ENCODE results near the gene CISH. TPM values are rescaled to one million over a fixed set of nuclear protein-coding genes. Genes with fewer than 3 reads are reported as not detected.

CISH gene
- total and polyA plus RNA-seq, 10 of the 15 experiments (the other 5 are each of a cell fraction or from before 2014, with no cell fraction given): 0.21 to 4.4 (median 1.8) TPM

DNA sequence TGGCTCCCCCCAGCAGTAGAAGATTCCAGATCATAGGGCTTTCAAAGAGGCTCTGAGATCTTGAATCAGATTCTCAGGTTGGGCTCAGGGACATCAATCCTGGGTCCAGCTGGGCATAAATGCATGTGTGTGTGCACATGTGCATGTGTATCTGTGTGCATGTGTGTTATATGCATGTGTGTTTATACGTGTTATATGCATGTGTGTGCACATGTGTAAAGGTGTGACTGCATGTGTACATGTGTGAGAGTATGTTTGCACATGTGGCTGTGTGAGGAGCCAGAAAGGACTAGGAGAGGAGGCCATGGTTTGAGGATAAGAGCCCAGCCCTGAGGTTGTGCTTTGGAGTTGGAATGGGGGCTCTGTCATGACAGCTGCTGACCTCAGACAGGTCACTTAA lies 3.6 kb upstream of the CISH start:
- peaks cover 4% of the 10 kb centered on the region for H3K79me2 ChIP-seq (ENCODE audit: control insufficient read depth, insufficient read depth, low read length)
- CTCF ChIA-PET: interaction anchor here (1.2 to 13.9 kb wide), 20 partner anchors 13 to 887 kb away, joined by 3 to 410 read pairs (median 8); partner anchors contain the start of genes C3orf18, DCAF1, HEMK1 and MANF
- BruUV-seq (replicated peaks): no TSS peak
- H3K4me1 ChIP-seq (ENCODE audit: control insufficient read depth, insufficient read depth, low read length): peaks cover 23% of the 10 kb centered on the region
- TF ChIP-seq MTA2 (IDR thresholded peaks at IDR 0.05; ENCODE audit: low read depth): no peak
- TF ChIP-seq POLR2AphosphoS5 (IDR thresholded peaks at IDR 0.05; ENCODE audit: low read length): no peak
- TF ChIP-seq RB1 (IDR thresholded peaks at IDR 0.05; ENCODE audit: borderline replicate concordance): no peak
- H3K27me3 ChIP-seq (replicated peaks in 1 of 2; ENCODE audit: control insufficient read depth in 2 of 2, insufficient read depth in 2 of 2, low read length in 1 of 2): no peaks in the 10 kb centered on the region
- DNase-seq (ENCODE audit: low read depth, low spot score) (no peak), ATAC-seq (no peak), FAIRE-seq (no peak)
- POLR2A ChIA-PET: interaction anchor here (1.1 to 1.5 kb wide), 3 partner anchors 24 to 46 kb away, joined by 4 to 6 read pairs (median 5); partner anchors contain the start of gene HEMK1
- no peaks in the 10 kb centered on the region for H3K9me3 ChIP-seq (replicated peaks; ENCODE audit: control insufficient read depth, insufficient read depth, low read length)
- H4K20me1 ChIP-seq (ENCODE audit: control insufficient read depth, insufficient read depth): no peaks in the 10 kb centered on the region
- WGBS (ENCODE audit: insufficient coverage, insufficient replicate concordance, low lambda C conversion rate, missing lambda C conversion rate): 0% methylated on average over 1 of the region's 1 CpG
- in situ Hi-C loops (cut with MboI) (loop anchor here (5.0 to 25.0 kb wide), 2 partner anchors 762 to 1072 kb away; no protein-coding TSS in a partner anchor), intact Hi-C loops (cut with micrococcal nuclease; ENCODE audit: unreplicated experiment) (loop anchor here (2.0 to 5.0 kb wide), 3 partner anchors 268 to 1067 kb away; no protein-coding TSS in a partner anchor)
- no peak overlapping the region for H3K4me3 ChIP-seq
- RAD21 ChIA-PET (ENCODE audit: unreplicated experiment): interaction anchor here (0.5 to 12.9 kb wide), 8 partner anchors 13 to 926 kb away, joined by 4 to 244 read pairs (median 13); partner anchors contain the start of genes C3orf18, HEMK1 and MANF
- no peak overlapping the region for H3K27ac ChIP-seq (ENCODE audit: control insufficient read depth, insufficient read depth)
- SMC1A ChIA-PET (ENCODE audit: uncharacterized antibody, unreplicated experiment): interaction anchor here (1.1 to 11.4 kb wide), 7 partner anchors 14 to 67 kb away, joined by 3 to 186 read pairs (median 26); partner anchors contain the start of gene HEMK1
- no peak overlapping the region for H2AFZ ChIP-seq (ENCODE audit: control insufficient read depth, low read depth, low read length)
- no peak overlapping the region for H3K9ac ChIP-seq (ENCODE audit: control insufficient read depth, insufficient read depth, low read length)
- H3K36me3 ChIP-seq (ENCODE audit: control insufficient read depth in 2 of 2, insufficient read depth in 2 of 2, low read length in 1 of 2): no peaks in the 10 kb centered on the region
- no peak overlapping the region for H3K4me2 ChIP-seq (ENCODE audit: control insufficient read depth, insufficient read depth)

DNA sequence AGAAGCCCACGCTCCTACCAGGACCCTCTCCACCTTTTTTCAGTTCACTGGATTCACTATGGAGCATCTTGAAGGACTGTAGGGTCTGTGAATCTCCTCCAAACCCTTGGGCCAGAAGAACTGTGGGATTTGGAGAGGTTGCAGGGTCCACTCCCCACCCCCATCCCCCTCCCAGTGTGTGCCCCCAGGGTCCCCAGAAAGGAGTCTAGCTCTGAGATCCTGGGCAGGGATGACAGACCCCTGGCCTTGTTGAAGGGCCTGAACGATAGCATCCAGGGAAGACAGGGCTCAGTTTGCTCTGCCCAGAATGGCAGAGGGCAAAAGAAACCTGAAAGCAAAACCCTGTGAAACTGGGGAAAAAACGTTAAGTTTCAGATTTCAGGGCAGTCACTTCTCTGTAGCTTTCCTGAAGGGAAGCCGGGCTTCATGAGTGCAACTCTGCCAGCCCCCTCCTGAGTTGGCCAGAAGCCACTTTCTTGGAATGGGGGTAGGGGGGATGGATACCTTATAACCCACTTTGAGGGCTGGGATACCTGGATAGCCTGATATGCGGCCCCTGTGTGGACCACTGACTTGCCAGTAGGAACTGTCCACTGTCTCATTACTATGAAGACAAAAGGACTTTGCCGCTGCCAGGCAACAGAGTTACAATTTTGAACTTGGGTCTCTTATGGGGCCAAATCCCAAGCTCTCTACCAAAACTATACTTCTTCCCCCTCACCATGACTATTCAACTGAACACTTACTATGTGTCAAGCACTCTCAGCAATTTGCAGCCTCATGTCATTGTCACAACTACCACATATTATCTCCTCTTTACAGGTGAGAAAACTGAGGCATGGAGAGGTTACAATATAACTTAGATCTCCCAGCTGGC lies 1.6 kb upstream of the CISH start:
- ChIA-PET CTCF (interaction anchor here (0.6 to 13.9 kb wide), 22 partner anchors 9 to 777 kb away, joined by 3 to 410 read pairs (median 4); partner anchors contain the start of genes C3orf18 and HEMK1), RAD21 (ENCODE audit: unreplicated experiment) (interaction anchor here (0.8 to 12.9 kb wide), 8 partner anchors 11 to 263 kb away, joined by 3 to 244 read pairs (median 14); partner anchors contain the start of genes C3orf18, CYB561D2, HEMK1 and NPRL2), POLR2A (interaction anchor here (0.6 to 1.7 kb wide), 4 partner anchors 23 to 51 kb away, joined by 3 to 6 read pairs (median 4); partner anchors contain the start of gene C3orf18), SMC1A (ENCODE audit: uncharacterized antibody, unreplicated experiment) (interaction anchor here (1.0 to 11.4 kb wide), 12 partner anchors 11 to 776 kb away, joined by 3 to 186 read pairs (median 5); partner anchors contain the start of genes C3orf18 and HEMK1)
- TF ChIP-seq ZNF384 (IDR thresholded peaks at IDR 0.05; ENCODE audit: borderline replicate concordance, low read depth, low read length): no peak
- in situ Hi-C loops (cut with MboI) (loop anchor here (5.0 to 25.0 kb wide), 3 partner anchors 36 to 1074 kb away; no protein-coding TSS in a partner anchor), intact Hi-C loops (cut with micrococcal nuclease; ENCODE audit: unreplicated experiment) (no loop called here)
- Histone ChIP-seq H2AFZ (ENCODE audit: control insufficient read depth, low read depth, low read length) (no peak overlapping the region), H3K27ac (ENCODE audit: control insufficient read depth, insufficient read depth) (no peak overlapping the region), H3K79me2 (ENCODE audit: control insufficient read depth, insufficient read depth, low read length) (peaks cover 4% of the 10 kb centered on the region), H3K36me3 (ENCODE audit: control insufficient read depth in 2 of 2, insufficient read depth in 2 of 2, low read length in 1 of 2) (no peaks in the 10 kb centered on the region), H3K9ac (ENCODE audit: control insufficient read depth, insufficient read depth, low read length) (no peak overlapping the region), H3K27me3 (replicated peaks in 1 of 2; ENCODE audit: control insufficient read depth in 2 of 2, insufficient read depth in 2 of 2, low read length in 1 of 2) (no peaks in the 10 kb centered on the region), H3K4me1 (ENCODE audit: control insufficient read depth, insufficient read depth, low read length) (peaks cover 22% of the 10 kb centered on the region), H3K4me3 (no peak overlapping the region), H3K4me2 (ENCODE audit: control insufficient read depth, insufficient read depth) (no peak overlapping the region), H4K20me1 (ENCODE audit: control insufficient read depth, insufficient read depth) (no peaks in the 10 kb centered on the region), H3K9me3 (replicated peaks; ENCODE audit: control insufficient read depth, insufficient read depth, low read length) (no peaks in the 10 kb centered on the region)
- no TSS peak for BruUV-seq (replicated peaks)
- FAIRE-seq (no peak), DNase-seq (ENCODE audit: low read depth, low spot score) (no peak), ATAC-seq (no peak)
- WGBS (ENCODE audit: insufficient coverage, insufficient replicate concordance, low lambda C conversion rate, missing lambda C conversion rate): 39% methylated on average over 6 of the region's 6 CpGs

All from GM12878 (cell line).